NOMO-1 (cell line): ENCODE measurements around the gene SLC41A3.
"Not testable (repeated sequence)": the region's sequence is repeated elsewhere in the genome, so short reads cannot be mapped to it uniquely, and the experiment has no call there.

Source experiments
- DNase-seq, 2 experiments: peaks; one replicate each; lab custom pipeline; 2025; ENCODE audit not compliant: unreplicated experiment in 2 of 2; lab: John Stamatoyannopoulos, UW

SLC41A3 gene

GRCh38 chr3:126013751-126014156 lies 70.2 kb downstream of the SLC41A3 start:
- no peak for DNase-seq

GRCh38 chr3:126009181-126009580 lies 74.7 kb downstream of the SLC41A3 start:
- no peak for DNase-seq

- no peak for DNase-seq
Measured at GRCh38 chr3:126008219-126008618, 75.7 kb downstream of the SLC41A3 start.

GRCh38 chr3:126005951-126006350 lies 78.0 kb downstream of the SLC41A3 start:
- no peak for DNase-seq

GRCh38 chr3:126004692-126005091 lies 79.2 kb downstream of the SLC41A3 start:
- no peak for DNase-seq

GRCh38 chr3:126004217-126004616 lies 79.7 kb downstream of the SLC41A3 start:
- DNase-seq: no peak

GRCh38 chr3:126003447-126004190 lies 80.3 kb downstream of the SLC41A3 start:
- DNase-seq: no peak

- DNase-seq: no peak
Measured at GRCh38 chr3:126002189-126002588, 81.7 kb downstream of the SLC41A3 start.

GRCh38 chr3:125996751-125997150 lies 87.2 kb downstream of the SLC41A3 start:
- DNase-seq: not testable (repeated sequence)

- peak; percentile 33 to 51 for DNase-seq
Measured at GRCh38 chr3:125990253-125990970, 93.5 kb downstream of the SLC41A3 start.

- not testable (repeated sequence) for DNase-seq
Measured at GRCh38 chr3:125984951-125985350, 99.0 kb downstream of the SLC41A3 start.

GRCh38 chr3:125977104-125977503 lies 106.8 kb downstream of the SLC41A3 start:
- DNase-seq: not testable (repeated sequence)

GRCh38 chr3:125976003-125976390 lies 107.9 kb downstream of the SLC41A3 start:
- DNase-seq: not testable (repeated sequence)

- DNase-seq: not testable (repeated sequence)
Measured at GRCh38 chr3:125975245-125976002, 108.5 kb downstream of the SLC41A3 start.

GRCh38 chr3:125971997-125972944 lies 111.7 kb downstream of the SLC41A3 start:
- peak; percentile 0 to 18 for DNase-seq

GRCh38 chr3:125968701-125969592 lies 115.0 kb downstream of the SLC41A3 start, which contains the start of gene ROPN1B:
TSS of gene ROPN1B (plus strand) at chr3:125969178. CDS start at chr3:125972055, 2,877 bp downstream.
- DNase-seq: not testable (repeated sequence)

- DNase-seq: not testable (repeated sequence)
Measured at GRCh38 chr3:125968121-125968520, 115.8 kb downstream of the SLC41A3 start.

- no peak for DNase-seq
Measured at GRCh38 chr3:125967156-125967555, 116.8 kb downstream of the SLC41A3 start.

- DNase-seq: peak; percentile 19 to 55
Measured at GRCh38 chr3:125965505-125965904, 118.4 kb downstream of the SLC41A3 start.
